Mucosa of stomach (tissue), 1 donor: ENCODE data around the gene GNAT3.

ENCODE experiments used
- H3K27me3 ChIP-seq: one replicate; pipeline ENCODE4 v1.7.0; 2013; ENCODE audit warnings: mild to moderate bottlenecking, low read length; ENCODE audit not compliant: control insufficient read depth, insufficient read depth
- H3K36me3 ChIP-seq: one replicate; pipeline ENCODE4 v1.7.0; 2013; ENCODE audit warnings: low read length; ENCODE audit not compliant: control insufficient read depth, insufficient read depth
- H3K4me1 ChIP-seq: one replicate; pipeline ENCODE4 v1.7.0; 2013; ENCODE audit warnings: mild to moderate bottlenecking, low read length; ENCODE audit not compliant: control insufficient read depth, insufficient read depth
- H3K4me3 ChIP-seq: one replicate; pipeline ENCODE4 v1.7.0; 2013; ENCODE audit warnings: low read length
- H3K9ac ChIP-seq: one replicate; pipeline ENCODE4 v1.7.0; 2013; ENCODE audit warnings: mild to moderate bottlenecking, low read length, moderate library complexity
- H3K9me3 ChIP-seq: one replicate; pipeline ENCODE4 v1.7.0; 2013; ENCODE audit warnings: mild to moderate bottlenecking, low read length, moderate library complexity; ENCODE audit not compliant: control insufficient read depth
- donor health status: Pancreatic carcinoma.

GNAT3 gene

DNA sequence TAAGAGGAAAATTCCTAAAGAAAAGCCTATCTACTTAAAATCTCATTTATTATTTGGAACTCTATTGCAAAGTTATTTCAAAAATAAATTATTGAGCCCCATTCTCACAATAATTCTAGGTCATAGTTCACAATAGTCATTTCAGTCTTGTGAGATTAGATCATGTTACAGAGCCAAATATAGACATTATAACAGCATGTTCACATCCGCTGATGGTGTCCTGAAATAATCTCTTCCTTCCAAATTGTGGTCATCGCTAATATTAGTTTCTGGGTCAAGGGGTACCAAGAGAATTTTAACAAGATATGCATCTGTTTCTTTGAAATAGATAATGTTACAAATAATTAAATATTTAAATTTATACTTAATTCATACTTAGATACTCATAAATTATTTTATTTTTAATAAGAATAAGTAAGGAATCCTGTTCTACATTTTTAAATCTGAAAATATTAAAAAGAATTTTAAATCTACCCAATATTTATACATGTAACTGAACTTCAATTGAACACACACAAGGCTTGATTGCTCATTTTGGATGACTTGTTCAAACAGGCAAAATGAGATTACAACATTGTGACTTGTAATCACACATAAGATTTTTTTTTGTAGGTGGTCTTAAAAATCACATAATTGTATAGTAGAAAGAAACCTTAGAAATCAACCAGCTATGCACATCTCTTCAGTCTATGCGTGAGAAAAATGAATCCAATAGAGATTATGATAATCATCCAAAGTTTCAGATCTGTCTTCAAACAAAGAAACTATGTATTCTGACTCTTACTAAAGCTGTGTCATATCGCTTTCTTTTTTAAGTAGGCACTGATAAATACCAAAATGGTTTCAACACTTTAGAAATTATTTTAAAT is 13.1 kb downstream of the GNAT3 start:
- Histone ChIP-seq H3K4me1 (no peaks in the 10 kb centered on the region), H3K36me3 (no peaks in the 10 kb centered on the region), H3K9ac (no peak overlapping the region), H3K9me3 (no peaks in the 10 kb centered on the region), H3K4me3 (no peak overlapping the region), H3K27me3 (no peaks in the 10 kb centered on the region)

DNA sequence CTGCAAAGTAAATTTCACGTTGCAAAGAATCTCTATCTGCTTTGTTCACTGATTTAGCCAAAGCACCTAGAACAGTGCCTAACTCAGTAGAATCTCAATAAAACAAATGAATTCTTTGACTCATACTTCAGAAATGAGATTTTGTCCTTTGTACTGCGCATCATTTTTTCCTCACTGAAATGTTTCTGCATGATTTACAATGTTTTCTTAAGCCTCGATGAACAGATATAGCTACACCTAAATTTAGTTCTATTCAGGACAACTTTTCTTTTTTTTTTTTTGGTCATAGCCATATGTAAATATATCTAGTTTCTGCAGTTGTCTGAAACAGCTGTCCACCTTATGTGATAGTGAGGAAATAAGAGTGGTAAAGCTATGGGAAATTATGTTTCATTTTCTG is 15.3 kb downstream of the GNAT3 start:
- no peaks in the 10 kb centered on the region for H3K27me3 ChIP-seq
- H3K9me3 ChIP-seq = no peaks in the 10 kb centered on the region
- no peak overlapping the region for H3K9ac ChIP-seq
- no peaks in the 10 kb centered on the region for H3K36me3 ChIP-seq
- no peaks in the 10 kb centered on the region for H3K4me1 ChIP-seq
- no peak overlapping the region for H3K4me3 ChIP-seq

DNA sequence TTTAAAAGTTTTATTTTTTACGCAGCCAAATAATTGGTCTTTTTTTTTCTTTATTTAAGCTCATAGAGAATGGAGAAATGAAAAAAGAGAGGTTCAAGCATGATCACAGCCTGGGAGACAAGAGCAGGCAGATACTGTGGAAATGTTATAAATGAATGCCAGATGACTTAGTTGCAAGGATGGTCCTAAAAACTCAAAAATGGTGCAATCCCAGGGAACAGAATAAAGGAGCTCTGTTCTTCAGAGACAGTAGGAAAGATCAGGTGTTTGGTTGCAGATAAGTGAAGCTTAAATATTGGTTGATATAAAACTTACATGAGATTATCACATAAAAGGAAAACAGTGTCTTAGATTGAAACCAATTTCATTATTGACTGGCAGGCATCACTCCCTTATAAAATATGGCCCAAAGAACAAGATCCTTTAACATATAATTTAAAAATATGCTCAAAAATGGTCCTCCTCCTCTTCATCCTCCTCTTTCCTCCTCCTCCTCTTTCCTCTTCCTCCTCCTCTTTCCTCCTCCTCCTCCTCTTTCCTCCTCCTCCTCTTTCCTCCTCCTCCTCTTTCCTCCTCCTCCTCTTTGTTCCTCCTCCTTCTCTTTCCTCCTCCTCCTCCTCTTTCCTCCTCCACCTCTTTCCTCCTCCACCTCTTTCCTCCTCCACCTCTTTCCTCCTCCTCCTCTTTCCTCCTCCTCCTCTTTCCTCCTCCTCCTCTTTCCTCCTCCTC is 18.6 kb downstream of the GNAT3 start:
- H3K9me3 ChIP-seq = no peaks in the 10 kb centered on the region
- no peaks in the 10 kb centered on the region for H3K36me3 ChIP-seq

DNA sequence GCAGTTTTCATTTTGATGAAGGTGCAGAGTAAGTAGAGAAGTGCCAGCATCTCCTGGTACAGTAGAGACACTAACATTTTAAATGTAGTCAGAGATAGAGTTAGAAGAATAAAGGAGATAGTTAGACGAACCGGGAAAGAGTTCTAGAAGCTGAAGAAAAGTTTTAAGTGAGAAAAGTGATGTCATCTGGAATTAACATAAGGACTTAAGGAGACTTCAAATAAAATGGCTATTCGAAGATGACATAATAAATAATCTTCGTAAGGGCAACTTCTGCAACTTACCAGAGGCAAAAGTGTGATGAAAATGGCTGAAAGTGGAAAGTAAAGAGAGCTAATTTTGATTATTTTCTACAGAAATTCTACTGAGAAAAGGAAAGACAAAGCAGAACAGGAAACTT is 20.4 kb downstream of the GNAT3 start:
- no peak overlapping the region for H3K9ac ChIP-seq
- H3K36me3 ChIP-seq = no peaks in the 10 kb centered on the region
- H3K4me1 ChIP-seq = no peaks in the 10 kb centered on the region
- H3K27me3 ChIP-seq = no peaks in the 10 kb centered on the region
- H3K4me3 ChIP-seq = no peak overlapping the region
- no peaks in the 10 kb centered on the region for H3K9me3 ChIP-seq

More for the DNA sequence above, 18.6 kb downstream of the GNAT3 start:
- Histone ChIP-seq H3K4me1 (no peaks in the 10 kb centered on the region), H3K27me3 (no peaks in the 10 kb centered on the region), H3K4me3 (no peak overlapping the region), H3K9ac (no peak overlapping the region)

DNA sequence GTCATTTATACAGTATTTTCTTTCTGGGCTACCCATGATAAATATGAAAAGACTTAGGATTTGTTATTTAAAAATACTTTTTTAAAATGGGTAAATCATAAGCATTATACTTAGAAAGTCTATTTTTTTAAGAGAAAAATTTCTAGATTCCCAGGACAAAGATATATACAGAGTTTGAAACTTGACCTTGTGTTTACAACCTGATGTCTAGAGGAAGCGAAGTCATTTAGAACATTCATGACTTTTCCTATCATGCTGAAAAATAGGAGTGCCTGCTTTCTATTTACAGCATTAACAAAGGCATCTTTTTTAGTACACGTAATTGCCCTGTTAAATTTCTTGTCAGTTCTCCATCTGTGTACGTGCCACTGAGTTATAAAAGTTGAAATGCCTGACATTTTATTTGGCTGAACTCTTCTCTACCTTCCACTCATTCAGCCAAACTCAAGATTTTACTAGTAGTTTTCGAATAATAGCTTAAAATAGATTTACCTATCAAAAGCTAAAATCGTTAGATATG is 23.0 kb downstream of the GNAT3 start:
- no peak overlapping the region for H3K9ac ChIP-seq
- no peak overlapping the region for H3K4me3 ChIP-seq
- H3K9me3 ChIP-seq = no peaks in the 10 kb centered on the region
- H3K27me3 ChIP-seq = no peaks in the 10 kb centered on the region
- H3K4me1 ChIP-seq = no peaks in the 10 kb centered on the region
- no peaks in the 10 kb centered on the region for H3K36me3 ChIP-seq

DNA sequence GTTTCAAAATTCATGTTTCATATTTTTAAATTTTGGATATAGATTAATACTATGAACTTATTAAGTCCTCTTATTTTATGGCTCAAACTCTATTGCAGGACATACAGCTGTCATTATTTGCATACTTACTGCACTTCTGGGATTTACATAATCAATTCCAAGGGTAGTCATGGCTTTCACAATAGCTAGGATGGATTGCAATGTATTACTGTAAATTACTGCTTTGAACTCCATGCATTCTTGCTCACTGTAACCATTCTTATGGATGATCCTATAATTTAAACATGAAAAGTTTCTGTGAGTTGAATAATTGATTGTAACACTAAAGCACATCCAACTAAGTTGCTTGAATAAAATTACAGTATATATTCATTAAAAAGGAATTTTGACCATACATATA is 23.5 kb downstream of the GNAT3 start:
- Histone ChIP-seq H3K4me1 (no peaks in the 10 kb centered on the region), H3K36me3 (no peaks in the 10 kb centered on the region), H3K9me3 (no peaks in the 10 kb centered on the region), H3K9ac (no peak overlapping the region), H3K4me3 (no peak overlapping the region), H3K27me3 (no peaks in the 10 kb centered on the region)

DNA sequence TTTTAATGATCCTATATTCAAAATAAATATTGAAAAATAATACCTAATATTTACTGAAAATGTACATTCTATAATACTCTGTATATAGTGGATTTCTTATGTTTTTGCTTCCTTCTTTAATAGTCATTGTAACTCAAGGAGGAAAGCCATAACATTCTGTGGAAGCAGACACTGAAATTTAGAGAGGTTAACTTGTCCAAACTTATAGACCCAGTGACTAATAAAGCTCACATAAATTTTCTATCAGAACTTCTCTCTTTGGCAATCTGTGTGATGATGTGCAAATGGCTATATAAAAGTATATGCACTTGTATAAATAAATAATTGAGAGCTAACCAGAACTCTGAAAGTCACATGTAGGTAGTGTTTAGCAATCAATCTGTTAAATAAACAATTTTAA is 26.1 kb downstream of the GNAT3 start:
- no peaks in the 10 kb centered on the region for H3K36me3 ChIP-seq
- H3K9me3 ChIP-seq = no peaks in the 10 kb centered on the region
- H3K9ac ChIP-seq = no peak overlapping the region
- H3K4me3 ChIP-seq = no peak overlapping the region
- no peaks in the 10 kb centered on the region for H3K4me1 ChIP-seq
- no peaks in the 10 kb centered on the region for H3K27me3 ChIP-seq

DNA sequence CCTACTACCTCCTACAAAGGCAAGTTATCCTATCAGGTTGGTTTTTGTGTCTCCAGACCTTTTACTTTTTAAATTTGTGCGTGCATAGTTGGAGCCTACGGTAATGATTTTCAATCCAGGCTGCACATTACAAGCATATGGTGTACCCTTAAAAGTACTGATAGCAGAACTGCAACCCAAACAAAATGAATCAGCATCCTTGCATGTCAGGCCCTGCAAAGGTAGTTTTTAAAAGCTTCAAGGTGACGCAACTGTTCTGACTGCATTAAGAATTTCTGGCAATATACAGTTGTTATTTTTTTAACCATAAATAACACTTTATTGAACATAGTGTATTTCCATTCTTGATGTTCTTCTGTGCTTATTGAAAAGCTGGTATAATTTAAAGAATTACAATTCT is 28.9 kb downstream of the GNAT3 start:
- Histone ChIP-seq H3K27me3 (no peaks in the 10 kb centered on the region), H3K36me3 (no peaks in the 10 kb centered on the region), H3K4me1 (no peaks in the 10 kb centered on the region), H3K9me3 (no peaks in the 10 kb centered on the region), H3K9ac (no peak overlapping the region), H3K4me3 (no peak overlapping the region)

DNA sequence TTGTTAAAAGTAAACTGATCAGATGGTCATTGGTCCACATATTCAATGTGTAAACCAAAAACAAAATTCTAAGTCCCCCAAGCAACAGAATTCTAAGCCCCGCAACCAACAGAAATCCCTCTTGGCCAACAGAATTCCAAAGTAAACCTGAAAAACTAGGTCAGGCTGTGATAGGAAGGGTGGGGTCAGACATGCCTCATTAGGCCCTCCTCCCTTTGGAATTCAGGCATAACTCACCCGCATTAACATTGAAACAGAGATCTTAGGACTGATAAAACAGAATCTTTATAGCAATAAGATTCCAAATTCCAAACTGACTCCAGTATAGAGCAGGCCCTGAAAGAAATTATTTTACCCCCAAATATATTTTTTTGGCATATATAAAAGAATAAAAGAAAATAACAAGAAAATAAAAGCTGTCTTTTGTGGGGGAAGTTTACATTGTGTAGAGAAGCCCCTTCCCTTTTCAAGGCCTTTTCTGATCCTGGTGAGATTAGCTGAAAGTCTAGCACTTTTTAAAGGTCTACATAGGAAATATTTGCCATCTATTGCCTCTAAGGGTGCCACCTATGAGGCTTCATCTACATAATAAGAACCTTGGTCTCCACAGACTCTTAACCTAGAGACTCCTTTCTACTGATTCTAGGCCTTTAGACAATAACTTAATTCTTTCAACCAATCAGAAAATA is 30.5 kb downstream of the GNAT3 start:
- H3K4me3 ChIP-seq = no peak overlapping the region
- H3K27me3 ChIP-seq = no peaks in the 10 kb centered on the region
- no peaks in the 10 kb centered on the region for H3K4me1 ChIP-seq
- H3K9ac ChIP-seq = no peak overlapping the region
- no peaks in the 10 kb centered on the region for H3K9me3 ChIP-seq
- no peaks in the 10 kb centered on the region for H3K36me3 ChIP-seq

DNA sequence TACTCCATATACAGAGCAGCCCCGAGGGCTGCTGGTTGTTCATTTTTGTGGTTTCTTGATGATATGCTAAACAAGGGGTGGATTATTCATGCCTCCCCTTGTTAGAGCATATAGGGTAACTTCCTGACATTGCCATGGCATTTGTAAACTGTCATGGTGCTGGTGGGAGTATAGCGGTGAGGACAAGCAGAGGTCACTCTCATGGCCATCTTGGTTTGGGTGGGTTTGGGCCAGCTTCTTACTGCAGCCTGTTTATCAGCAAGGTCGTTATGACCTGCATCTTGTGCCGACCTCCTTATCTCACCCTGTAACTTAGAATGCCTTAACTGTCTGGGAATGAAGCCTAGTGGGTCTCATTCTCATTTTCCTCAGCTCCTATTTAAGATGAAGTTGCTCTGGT is 31.3 kb downstream of the GNAT3 start:
- Histone ChIP-seq H3K9ac (no peak overlapping the region), H3K27me3 (no peaks in the 10 kb centered on the region), H3K4me3 (no peak overlapping the region), H3K9me3 (no peaks in the 10 kb centered on the region), H3K36me3 (no peaks in the 10 kb centered on the region), H3K4me1 (no peaks in the 10 kb centered on the region)

DNA sequence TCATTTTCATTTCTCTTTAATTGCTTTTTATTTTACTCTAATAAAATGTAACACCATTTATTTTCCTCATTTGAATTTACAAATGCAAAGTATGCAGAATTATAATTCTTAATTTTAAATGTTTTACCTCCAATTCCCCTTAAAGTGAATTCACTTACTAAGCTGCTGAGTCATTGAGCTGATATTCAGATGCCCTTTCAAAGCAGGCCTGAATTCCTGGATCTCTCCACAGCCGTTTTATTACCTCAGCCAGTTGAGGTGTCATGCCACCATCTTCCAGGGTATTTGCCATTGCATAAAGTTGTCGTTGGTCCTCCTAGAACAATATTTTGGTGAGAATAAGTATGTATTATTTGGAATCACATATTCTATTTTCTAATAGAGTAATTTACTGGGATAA is 33.2 kb downstream of the GNAT3 start:
- H3K36me3 ChIP-seq = no peaks in the 10 kb centered on the region
- H3K9me3 ChIP-seq = no peaks in the 10 kb centered on the region
- H3K4me1 ChIP-seq = no peaks in the 10 kb centered on the region
- H3K27me3 ChIP-seq = no peaks in the 10 kb centered on the region
- no peak overlapping the region for H3K9ac ChIP-seq
- H3K4me3 ChIP-seq = no peak overlapping the region

DNA sequence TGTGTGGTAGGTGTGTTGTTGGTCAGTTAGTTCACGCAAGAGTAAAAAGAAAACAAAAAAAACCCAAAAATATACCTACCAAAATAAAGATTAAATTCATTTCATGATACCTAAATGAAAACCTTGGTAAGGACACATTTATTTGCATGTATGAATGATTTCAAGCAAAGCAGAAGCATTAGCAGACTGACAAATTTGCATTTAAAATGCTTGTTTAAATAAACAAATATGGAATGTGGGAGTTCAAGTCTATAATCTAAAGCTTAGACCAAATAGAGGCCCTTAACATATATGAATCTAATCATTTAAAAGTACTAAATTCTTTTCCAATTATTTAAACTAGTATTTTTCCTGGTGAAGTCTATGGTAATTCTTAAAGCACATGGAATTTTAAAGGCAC is 35.8 kb downstream of the GNAT3 start:
- H3K27me3 ChIP-seq = no peaks in the 10 kb centered on the region
- H3K9me3 ChIP-seq = no peaks in the 10 kb centered on the region
- H3K4me3 ChIP-seq = no peak overlapping the region
- no peaks in the 10 kb centered on the region for H3K4me1 ChIP-seq
- no peaks in the 10 kb centered on the region for H3K36me3 ChIP-seq
- H3K9ac ChIP-seq = no peak overlapping the region
